OCI-LY3 (cell line): ENCODE results near the gene VWA3B.
A peak's percentile ranks its signal among the peaks of the same experiment; 100 is the strongest.

Experiments used
- H2AFZ ChIP-seq: fragments of 200-600, 300-600 bp; shearing (Covaris generic); 2 replicates; pipeline ENCODE4 v1.6.0; 2014; ENCODE audit warnings: antibody characterized with exemption, low read depth, low read length
- H3K27ac ChIP-seq: fragments of 200-600, 300-600 bp; sonication (generic); 2 replicates; pipeline ENCODE4 v1.5.1; 2014; ENCODE audit warnings: mild to moderate bottlenecking, low read length, moderate library complexity, mixed read lengths
- H3K27me3 ChIP-seq: fragments of 200-600, 300-600 bp; sonication (generic); 2 replicates; pipeline ENCODE4 v1.6.1; 2014; ENCODE audit warnings: low read depth, low read length, mixed read lengths
- H3K36me3 ChIP-seq: fragments of 200-600, 300-600 bp; sonication (generic); replicated peaks from 2 replicates; pipeline ENCODE3; 2014; ENCODE audit warnings: low read depth, low read length, mixed read lengths
- H3K4me1 ChIP-seq: fragments of 300-600, 200-600 bp; sonication (generic); 2 replicates; pipeline ENCODE4 v1.6.1; 2014; ENCODE audit warnings: low read length, mixed read lengths
- H3K4me2 ChIP-seq: fragments of 200-600, 300-600 bp; sonication (generic); 2 replicates; pipeline ENCODE4 v1.6.1; 2014; ENCODE audit warnings: low read length, mixed read lengths
- H3K4me3 ChIP-seq: fragments of 300-600, 200-600 bp; sonication (generic); 2 replicates; pipeline ENCODE4 v1.5.1; 2014; ENCODE audit warnings: antibody characterized with exemption, mild to moderate bottlenecking, low read length, moderate library complexity
- H3K79me2 ChIP-seq: fragments of 300-600, 200-600 bp; shearing (Covaris generic); 2 replicates; pipeline ENCODE4 v1.6.1; 2014; ENCODE audit warnings: mild to moderate bottlenecking, low read length, mixed read lengths
- H3K9ac ChIP-seq: fragments of 300-600, 200-600 bp; shearing (Covaris generic); 2 replicates; pipeline ENCODE4 v1.6.0; 2014; ENCODE audit warnings: mild to moderate bottlenecking, low read length, moderate library complexity
- H3K9me3 ChIP-seq: fragments of 200-600, 300-600 bp; shearing (Covaris generic); 2 replicates; pipeline ENCODE4 v1.6.1; 2014; ENCODE audit warnings: low read length, mixed read lengths; ENCODE audit not compliant: insufficient read depth
- H4K20me1 ChIP-seq: fragments of 200-600, 300-600 bp; sonication (generic); 2 replicates; pipeline ENCODE4 v1.6.1; 2016; ENCODE audit warnings: low read length, mixed read lengths; ENCODE audit not compliant: insufficient read depth
- EZH2phosphoT487 ChIP-seq: fragments of 200-600 bp; shearing (Covaris generic); IDR thresholded peaks from 2 replicates; pipeline ENCODE4 v1.6.1; 2018; ENCODE audit warnings: antibody characterized with exemption, mixed run types, low read depth
- TF ChIP-seq, protein P1 (sequence below): fragments of 200-600, 300-600 bp; sonication (generic); IDR thresholded peaks from 2 replicates; pipeline ENCODE4 v1.5.1; 2014; ENCODE audit warnings: antibody characterized with exemption, low read length, low read depth

Gene VWA3B

DNA sequence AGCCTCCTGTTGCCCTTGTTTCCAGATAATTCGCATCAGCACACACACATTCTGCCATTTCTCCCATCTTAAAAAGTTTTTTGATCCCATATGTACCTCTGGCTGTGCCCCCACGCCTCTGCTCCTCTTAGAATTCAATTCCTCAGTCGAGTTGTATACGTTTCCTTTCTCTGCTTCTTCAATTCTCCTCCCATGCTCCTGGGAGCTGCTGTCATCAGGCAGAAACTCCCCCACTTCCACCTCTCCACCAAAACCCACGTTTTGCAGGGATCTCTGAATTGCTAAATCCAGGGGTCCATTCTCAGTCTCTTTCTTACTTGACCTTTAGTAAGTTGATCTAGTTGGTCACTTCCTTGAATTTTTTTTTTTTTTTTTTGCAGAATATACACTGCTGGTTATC is 98.8 kb downstream of the VWA3B start:
- no peaks in the 10 kb centered on the region for H3K36me3 ChIP-seq
- no peak overlapping the region for H3K27ac ChIP-seq
- H3K9ac ChIP-seq: no peak overlapping the region
- H4K20me1 ChIP-seq: no peaks in the 10 kb centered on the region
- peaks cover 1% of the 10 kb centered on the region; the same call in 1 of the 2 replicates for H3K4me1 ChIP-seq
- H3K4me3 ChIP-seq: no peak overlapping the region
- no peaks in the 10 kb centered on the region for H3K9me3 ChIP-seq
- no peak for TF ChIP-seq EZH2phosphoT487
- TF ChIP-seq, protein P1, sequence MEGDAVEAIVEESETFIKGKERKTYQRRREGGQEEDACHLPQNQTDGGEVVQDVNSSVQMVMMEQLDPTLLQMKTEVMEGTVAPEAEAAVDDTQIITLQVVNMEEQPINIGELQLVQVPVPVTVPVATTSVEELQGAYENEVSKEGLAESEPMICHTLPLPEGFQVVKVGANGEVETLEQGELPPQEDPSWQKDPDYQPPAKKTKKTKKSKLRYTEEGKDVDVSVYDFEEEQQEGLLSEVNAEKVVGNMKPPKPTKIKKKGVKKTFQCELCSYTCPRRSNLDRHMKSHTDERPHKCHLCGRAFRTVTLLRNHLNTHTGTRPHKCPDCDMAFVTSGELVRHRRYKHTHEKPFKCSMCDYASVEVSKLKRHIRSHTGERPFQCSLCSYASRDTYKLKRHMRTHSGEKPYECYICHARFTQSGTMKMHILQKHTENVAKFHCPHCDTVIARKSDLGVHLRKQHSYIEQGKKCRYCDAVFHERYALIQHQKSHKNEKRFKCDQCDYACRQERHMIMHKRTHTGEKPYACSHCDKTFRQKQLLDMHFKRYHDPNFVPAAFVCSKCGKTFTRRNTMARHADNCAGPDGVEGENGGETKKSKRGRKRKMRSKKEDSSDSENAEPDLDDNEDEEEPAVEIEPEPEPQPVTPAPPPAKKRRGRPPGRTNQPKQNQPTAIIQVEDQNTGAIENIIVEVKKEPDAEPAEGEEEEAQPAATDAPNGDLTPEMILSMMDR: no peak
- H2AFZ ChIP-seq: no peak overlapping the region
- H3K4me2 ChIP-seq: no peak overlapping the region
- H3K27me3 ChIP-seq: peaks cover 6% of the 10 kb centered on the region; the same call in 1 of the 2 replicates
- no peaks in the 10 kb centered on the region for H3K79me2 ChIP-seq

DNA sequence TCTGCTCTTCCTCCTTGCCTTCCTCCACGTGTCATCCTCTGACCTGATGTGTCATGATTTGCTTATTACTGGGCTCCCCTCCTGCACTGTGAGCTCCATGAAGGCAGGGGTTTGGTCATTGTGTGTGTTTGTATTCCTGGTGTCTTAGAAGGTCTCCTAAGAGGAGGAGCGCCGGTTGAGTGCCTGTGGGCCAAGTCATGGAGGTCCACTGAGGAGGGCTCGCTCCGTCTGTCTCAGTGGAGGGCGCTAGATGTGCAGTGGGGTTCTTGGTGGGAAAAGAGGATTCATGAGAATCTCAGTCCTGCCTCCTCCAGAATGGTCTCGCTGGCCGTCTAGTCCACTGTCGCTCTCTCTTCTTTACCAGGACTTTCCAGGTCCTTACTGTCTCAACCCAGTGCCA is 100.2 kb downstream of the VWA3B start:
- Histone ChIP-seq H3K79me2 (no peaks in the 10 kb centered on the region), H2AFZ (no peak overlapping the region), H4K20me1 (no peaks in the 10 kb centered on the region), H3K9me3 (no peaks in the 10 kb centered on the region), H3K27ac (no peak overlapping the region), H3K27me3 (peaks cover 6% of the 10 kb centered on the region), H3K36me3 (no peaks in the 10 kb centered on the region), H3K4me3 (no peak overlapping the region), H3K4me1 (no peaks in the 10 kb centered on the region), H3K4me2 (no peak overlapping the region), H3K9ac (no peak overlapping the region)
- no peak for TF ChIP-seq EZH2phosphoT487
- TF ChIP-seq, protein P1: no peak

DNA sequence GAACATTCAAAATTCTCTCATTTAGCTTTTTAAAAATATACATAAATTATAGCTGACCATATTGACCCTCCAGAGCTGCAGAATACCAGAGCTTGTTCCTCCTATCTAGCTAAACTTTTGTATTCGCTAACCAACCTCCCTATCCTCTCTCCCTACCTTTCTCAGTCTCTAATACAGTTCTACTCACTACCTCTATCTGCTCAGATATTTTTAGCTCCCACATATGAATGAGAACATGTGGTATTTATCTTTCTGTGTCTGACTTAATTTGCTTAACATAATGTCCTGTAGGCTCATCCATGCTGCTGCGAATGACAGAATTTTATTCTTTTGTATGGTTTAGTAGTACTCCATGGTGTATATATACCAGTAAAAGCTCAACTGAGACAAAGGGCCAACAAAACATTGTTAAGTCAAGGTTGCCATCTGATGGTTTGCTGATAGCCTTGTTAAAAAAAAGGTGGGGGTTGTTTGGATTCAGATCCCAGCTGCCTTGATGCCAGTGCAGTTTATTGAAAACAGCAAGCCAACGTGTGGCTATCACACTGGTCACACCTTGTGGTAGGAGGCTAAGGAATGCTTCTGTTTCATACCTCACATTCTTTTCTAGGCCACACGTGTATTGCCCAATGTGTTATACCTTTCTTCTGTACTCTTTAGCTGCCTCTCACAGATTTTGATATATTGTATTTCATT is 101.5 kb downstream of the VWA3B start:
- H3K27me3 ChIP-seq: peaks cover 6% of the 10 kb centered on the region
- H3K79me2 ChIP-seq: no peaks in the 10 kb centered on the region
- no peaks in the 10 kb centered on the region for H4K20me1 ChIP-seq
- H3K4me1 ChIP-seq: no peaks in the 10 kb centered on the region
- no peak overlapping the region for H3K4me2 ChIP-seq
- H2AFZ ChIP-seq: no peak overlapping the region
- no peaks in the 10 kb centered on the region for H3K9me3 ChIP-seq
- H3K36me3 ChIP-seq: no peaks in the 10 kb centered on the region
- TF ChIP-seq, protein P1: peak; percentile 26; the same call in 1 of the 2 replicates
- no peak for TF ChIP-seq EZH2phosphoT487
- no peak overlapping the region for H3K4me3 ChIP-seq
- H3K27ac ChIP-seq: no peak overlapping the region
- H3K9ac ChIP-seq: no peak overlapping the region

DNA sequence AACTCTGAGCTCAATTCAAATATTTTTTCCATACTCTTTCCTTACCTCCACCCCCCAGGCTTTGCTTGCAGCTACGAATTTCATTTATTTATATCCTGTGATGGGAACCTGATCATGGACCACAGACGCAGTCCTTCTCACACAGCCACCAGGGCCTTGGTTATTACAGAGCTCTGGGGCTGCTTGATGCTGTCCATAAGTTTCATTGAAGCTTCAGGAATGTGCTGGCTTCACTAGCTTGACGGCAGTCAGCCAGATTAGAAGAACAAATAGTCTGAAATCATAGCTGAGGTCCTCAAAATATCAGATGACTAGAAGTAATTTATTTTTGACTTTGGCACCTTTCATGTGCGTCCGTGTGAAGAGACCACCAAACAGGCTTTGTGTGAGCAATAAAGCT is 104.9 kb downstream of the VWA3B start:
- TF ChIP-seq, protein P1: no peak
- no peak for TF ChIP-seq EZH2phosphoT487
- H3K27ac ChIP-seq: no peak overlapping the region
- H2AFZ ChIP-seq: no peak overlapping the region

More for the DNA sequence above, 104.9 kb downstream of the VWA3B start:
- H3K4me3 ChIP-seq: no peak overlapping the region
- H3K79me2 ChIP-seq: no peaks in the 10 kb centered on the region
- peaks cover 8% of the 10 kb centered on the region for H3K27me3 ChIP-seq
- no peaks in the 10 kb centered on the region for H3K9me3 ChIP-seq
- H3K4me1 ChIP-seq: no peaks in the 10 kb centered on the region
- no peak overlapping the region for H3K9ac ChIP-seq
- no peaks in the 10 kb centered on the region for H3K36me3 ChIP-seq
- no peaks in the 10 kb centered on the region for H4K20me1 ChIP-seq
- H3K4me2 ChIP-seq: no peak overlapping the region
